ENCODE results near the gene GNAS.

- TF ChIP-seq CTCF (IDR thresholded peaks at IDR 0.05) (no peak), POLR2A (IDR thresholded peaks at IDR 0.05) (peak in 1 of 2 donors; percentile 54)
These were observed 55.0 kb downstream of the GNAS start for GRCh38 chr20:58907320-58908137.
